DOHH2 (cell line): Measurements from ENCODE around the gene IGSF9.

ENCODE experiments used
- CTCF ChIP-seq: fragments of 200-600 bp; sonication (generic); IDR thresholded peaks from one replicate; pipeline ENCODE4 v1.5.1; 2014; ENCODE audit warnings: antibody characterized with exemption, mild to moderate bottlenecking, low read depth, low read length; ENCODE audit not compliant: poor library complexity, severe bottlenecking
- EZH2phosphoT487 ChIP-seq: fragments of 200-600 bp; sonication (generic); IDR thresholded peaks from 2 replicates; pipeline ENCODE4 v1.6.1; 2017; ENCODE audit warnings: borderline replicate concordance, mild to moderate bottlenecking, antibody characterized with exemption, low read length, moderate library complexity, mixed read lengths

DNA sequence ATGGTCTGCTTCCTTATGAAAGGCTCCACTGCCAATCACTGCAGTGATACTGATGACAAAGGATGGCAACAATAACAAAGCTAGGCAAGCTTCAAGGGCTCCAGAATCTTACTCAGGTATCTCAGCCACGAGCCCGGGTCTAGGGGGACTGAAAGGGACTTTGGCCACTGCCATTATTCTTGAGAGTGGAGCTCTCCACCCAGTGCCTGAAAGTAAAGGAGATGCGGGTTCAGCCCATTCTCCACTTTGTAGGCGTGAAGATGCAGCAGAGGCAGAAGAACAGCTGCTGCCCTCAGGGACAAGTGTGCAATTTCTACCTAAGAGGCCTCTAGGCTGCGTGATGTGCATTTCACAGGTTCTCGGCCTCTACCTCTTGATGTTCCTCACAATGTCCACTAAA is 40.1 kb upstream of the IGSF9 start:
- TF ChIP-seq CTCF (no peak), EZH2phosphoT487 (no peak)
